NB4 (cell line): Measurements from ENCODE around the gene KCNIP4.
"Not testable (repeated sequence)": the region's sequence is repeated elsewhere in the genome, so short reads cannot be mapped to it uniquely, and the experiment has no call there.

Source experiments
- DNase-seq: peaks from one replicate; pipeline ENCODE4 v3.0.0; 2010; ENCODE audit warnings: low read depth
- H3K4me3 ChIP-seq: one replicate; pipeline ENCODE4 v1.5.1; 2011; ENCODE audit warnings: mild to moderate bottlenecking, low read depth, low read length, moderate library complexity
- CTCF ChIP-seq: IDR thresholded peaks from one replicate; pipeline ENCODE4 v1.5.1; 2012; ENCODE audit warnings: low read depth, low read length
- MYC ChIP-seq: IDR thresholded peaks from 2 replicates; pipeline ENCODE4 v1.6.1; 2011; ENCODE audit warnings: low read depth, low read length
- POLR2A ChIP-seq: IDR thresholded peaks from 2 replicates; pipeline ENCODE4 v1.6.1; 2011; ENCODE audit warnings: mild to moderate bottlenecking; ENCODE audit not compliant: insufficient read length; ENCODE audit errors: extremely low read depth
- TF ChIP-seq, protein P1 (sequence below): IDR thresholded peaks from 2 replicates; pipeline ENCODE4 v1.6.1; 2011; ENCODE audit warnings: low read depth, low read length

KCNIP4 gene

DNA sequence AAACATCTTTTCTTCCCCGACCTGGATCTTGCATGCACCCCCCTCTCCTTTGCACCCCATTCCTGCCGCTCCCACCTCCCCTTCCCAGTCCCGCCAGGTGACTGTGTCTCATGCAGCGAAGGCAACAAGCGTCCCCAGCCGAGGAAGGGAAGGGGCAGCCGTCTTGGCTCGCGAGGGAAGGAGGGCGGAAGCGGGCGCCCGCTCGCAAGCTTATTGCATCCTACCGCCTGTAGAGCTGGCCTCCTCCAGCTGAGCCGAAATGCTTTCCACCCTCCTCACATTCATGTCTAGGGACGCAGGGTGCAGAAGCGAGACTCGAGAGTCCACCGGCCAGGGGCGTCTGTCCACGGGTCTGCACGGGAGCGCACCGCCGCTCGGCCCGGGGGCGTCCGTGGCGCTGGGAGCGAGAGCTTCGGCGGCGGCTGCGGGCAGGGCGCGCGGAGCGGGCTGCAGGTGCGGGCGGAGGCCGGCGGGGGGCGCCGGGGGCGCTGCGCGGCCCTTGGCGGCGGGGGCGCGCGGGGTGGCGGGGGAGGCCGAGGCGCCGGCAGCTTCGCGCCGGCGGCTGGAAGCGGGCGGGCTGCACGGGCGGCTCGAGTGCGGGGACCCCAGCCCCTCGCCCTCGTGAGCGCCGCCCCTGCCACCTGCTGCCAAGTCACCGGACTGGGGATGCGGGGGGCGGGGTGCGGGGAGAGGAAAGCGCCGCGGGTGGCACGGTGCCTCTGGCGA lies at the start of gene KCNIP4:
TSS of gene KCNIP4 (minus strand) at position 426 of the 726 bp plus-strand sequence.
- no peak within 1 kb of the TSS for H3K4me3 ChIP-seq

DNA sequence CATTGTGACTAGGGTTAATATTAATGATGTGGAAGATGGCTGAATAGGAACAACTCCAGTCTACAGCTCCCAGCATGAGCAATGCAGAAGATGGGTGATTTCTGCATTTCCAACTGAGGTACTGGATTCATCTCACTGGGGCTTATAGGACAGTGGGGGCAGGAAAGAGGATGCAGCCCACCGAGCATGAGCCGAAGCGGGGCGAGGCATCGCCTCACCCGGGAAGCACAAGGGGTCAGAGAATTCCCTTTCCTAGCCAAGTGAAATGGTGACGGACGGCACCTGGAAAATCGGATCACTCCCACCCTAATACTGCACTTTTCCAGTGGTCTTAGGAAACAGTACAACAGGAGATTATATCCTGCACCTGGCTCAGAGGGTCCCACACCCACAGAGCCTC lies 48.0 kb upstream of the KCNIP4 start:
- DNase-seq, H3K4me3 ChIP-seq: not testable (repeated sequence)

More for the DNA sequence above, at the start of gene KCNIP4:
- TF ChIP-seq POLR2A: no peak
- no peak for TF ChIP-seq CTCF
- TF ChIP-seq MYC: no peak
- TF ChIP-seq, protein P1, sequence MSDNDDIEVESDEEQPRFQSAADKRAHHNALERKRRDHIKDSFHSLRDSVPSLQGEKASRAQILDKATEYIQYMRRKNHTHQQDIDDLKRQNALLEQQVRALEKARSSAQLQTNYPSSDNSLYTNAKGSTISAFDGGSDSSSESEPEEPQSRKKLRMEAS: no peak
- DNase-seq: no peak

- no peak overlapping the region for H3K4me3 ChIP-seq
- TF ChIP-seq, protein P1: no peak
- TF ChIP-seq POLR2A: no peak
- TF ChIP-seq CTCF: no peak
- no peak for TF ChIP-seq MYC
- no peak for DNase-seq
Measured at GRCh38 chr4:21992330-21992729, 43.8 kb upstream of the KCNIP4 start.

DNA sequence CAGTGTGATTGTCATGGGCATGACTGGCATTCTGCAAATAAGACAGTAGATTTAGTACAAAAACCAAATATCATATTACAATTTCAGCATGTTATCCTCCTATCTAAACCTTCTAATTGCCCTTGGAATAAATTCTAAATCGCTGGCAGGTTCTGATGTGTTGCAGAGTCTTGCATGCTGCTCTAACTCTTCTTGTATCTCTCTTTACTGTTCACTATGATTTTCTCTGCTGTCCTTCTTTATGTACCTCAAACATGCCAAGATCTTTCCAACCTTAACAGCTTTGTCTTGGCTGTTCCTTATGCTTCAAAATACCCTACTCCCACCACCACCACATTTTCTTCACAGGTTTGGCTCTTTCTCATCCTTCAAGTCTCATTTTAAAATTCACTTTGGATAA lies 43.0 kb upstream of the KCNIP4 start:
- no peak for TF ChIP-seq MYC
- no peak for TF ChIP-seq CTCF
- TF ChIP-seq, protein P1: no peak
- TF ChIP-seq POLR2A: no peak
- no peak overlapping the region for H3K4me3 ChIP-seq
- DNase-seq: no peak

DNA sequence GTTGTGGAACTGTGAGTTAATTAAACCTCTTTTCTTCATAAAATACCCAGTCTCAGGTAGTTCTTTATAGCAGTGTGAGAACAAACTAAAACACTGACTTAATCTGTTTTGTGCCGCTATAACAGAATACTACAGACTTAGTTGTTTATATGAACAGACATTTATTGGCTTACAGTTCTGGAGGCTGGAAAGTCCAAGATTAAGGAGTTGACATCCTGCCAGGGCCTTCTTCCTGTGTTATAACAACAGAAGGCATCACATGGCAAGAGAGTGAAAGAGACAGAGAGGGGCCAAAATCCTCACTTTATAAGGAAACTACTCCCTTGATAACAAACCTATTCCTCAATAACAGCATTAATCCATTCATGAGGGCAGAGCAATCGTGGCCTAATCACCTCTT lies 42.5 kb upstream of the KCNIP4 start:
- no peak for DNase-seq
- no peak overlapping the region for H3K4me3 ChIP-seq
- TF ChIP-seq CTCF (no peak), POLR2A (no peak), MYC (no peak)
- TF ChIP-seq, protein P1: no peak

DNA sequence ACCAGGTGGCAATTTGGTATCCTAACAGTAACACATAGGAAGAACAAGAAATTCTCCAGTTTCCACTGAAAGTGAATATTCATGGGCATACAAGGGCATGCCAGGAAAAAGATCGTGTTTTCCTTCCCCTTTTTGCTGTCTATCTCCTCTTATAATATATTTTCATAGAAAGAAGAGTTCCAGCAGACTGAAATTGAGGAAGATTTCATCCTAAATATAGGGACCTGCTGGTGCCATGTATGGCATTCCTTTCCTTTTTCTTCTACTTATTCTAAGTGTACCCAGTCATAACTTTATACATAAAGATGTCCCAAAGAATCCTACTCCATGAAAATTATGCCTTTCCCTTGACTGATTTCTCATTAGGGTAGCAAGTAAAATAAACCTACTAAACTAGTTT lies 40.8 kb upstream of the KCNIP4 start:
- no peak overlapping the region for H3K4me3 ChIP-seq
- DNase-seq: no peak
- TF ChIP-seq CTCF (no peak), POLR2A (no peak), MYC (no peak)
- TF ChIP-seq, protein P1: no peak
